ENCODE data around the gene BDP1. TPM values are rescaled to one million over a fixed set of nuclear protein-coding genes. Genes with fewer than 3 reads are reported as not detected.
A peak's percentile ranks its signal among the peaks of the same experiment; 100 is the strongest.
"Not testable (repeated sequence)": the region's sequence is repeated elsewhere in the genome, so short reads cannot be mapped to it uniquely, and the experiment has no call there.

BDP1 gene
- total and polyA plus RNA-seq, 12 donors: 5.3 to 19.8 (median 17.1) TPM

DNA sequence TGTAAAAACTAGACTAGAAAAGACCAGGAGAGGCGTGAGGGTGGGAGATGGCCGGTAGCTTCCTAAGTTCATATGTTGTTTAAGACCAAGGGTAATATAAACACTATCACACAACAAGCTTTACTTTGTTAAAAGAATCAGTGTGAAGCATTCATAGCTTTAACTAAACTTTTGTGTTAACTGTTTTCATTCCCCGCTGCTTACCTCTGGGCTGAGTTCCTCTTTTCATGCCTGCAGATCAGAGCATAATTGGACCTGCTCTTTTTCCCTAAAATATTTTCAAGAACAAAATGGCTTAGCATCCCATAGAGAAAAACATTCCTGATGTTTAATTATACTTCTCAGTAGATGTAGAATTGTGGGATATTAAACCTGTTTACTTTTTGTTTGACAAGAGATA is 23.0 kb upstream of the BDP1 start:
- 80 to 85% methylated on average over 3 of the region's 3 CpGs for WGBS, 2 donors
- H3K4me3 ChIP-seq; H3K27ac ChIP-seq; ATAC-seq; H3K4me1 ChIP-seq; DNase-seq; H3K36me3 ChIP-seq; H3K27me3 ChIP-seq; H3K9me3 ChIP-seq; intact Hi-C loops (cut with DNase I): not testable (repeated sequence)

DNA sequence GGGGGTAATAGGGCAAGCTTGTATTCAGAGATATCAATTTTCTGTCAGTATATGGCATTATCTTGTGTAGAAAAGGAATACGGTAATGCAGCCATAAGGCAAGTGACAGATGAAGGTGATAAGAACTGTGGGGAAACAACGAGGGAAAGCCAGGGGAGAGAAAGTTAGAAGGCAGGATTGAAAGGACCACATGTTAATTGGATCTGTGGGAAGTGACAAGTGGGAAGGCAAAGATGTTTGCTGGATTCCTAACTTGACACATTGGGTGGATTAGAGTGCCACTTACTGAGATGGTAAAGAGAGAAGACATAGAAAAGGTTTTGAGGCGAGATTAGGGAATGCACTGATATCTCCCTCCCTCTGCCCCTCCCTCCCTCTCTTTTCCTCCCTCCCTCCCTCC is 20.6 kb upstream of the BDP1 start:
- H3K4me3 ChIP-seq; H3K4me1 ChIP-seq; DNase-seq; intact Hi-C loops (cut with DNase I); H3K27ac ChIP-seq; H3K36me3 ChIP-seq; ATAC-seq; H3K9me3 ChIP-seq: not testable (repeated sequence)
- H3K27me3 ChIP-seq: peaks cover 0 to 12% (median 0%) of the 10 kb centered on the region in 7 donors
- 16 to 23% methylated on average over 2 to 3 of the region's 3 CpGs for WGBS, 2 donors

DNA sequence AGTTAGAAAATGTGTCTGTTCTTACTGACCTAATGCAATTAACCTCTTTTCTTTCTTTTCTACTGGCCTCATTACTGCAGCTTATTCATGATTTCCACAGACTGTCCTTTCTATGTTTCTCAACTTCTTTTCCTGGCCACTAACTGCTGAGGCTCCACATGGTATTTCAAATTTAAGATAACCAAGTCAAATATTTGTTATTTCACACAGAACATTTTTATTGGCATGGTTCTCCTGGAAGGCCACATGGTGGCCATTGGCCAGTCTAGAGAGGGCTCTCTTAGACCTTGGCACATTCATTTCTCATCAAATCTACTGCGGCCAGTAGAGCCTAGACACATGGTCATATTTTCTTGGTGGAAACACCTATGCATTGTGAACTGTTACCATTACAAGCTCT is 13.9 kb upstream of the BDP1 start:
- WGBS, 2 donors: 91 to 100% methylated on average over 1 of the region's 1 CpG

DNA sequence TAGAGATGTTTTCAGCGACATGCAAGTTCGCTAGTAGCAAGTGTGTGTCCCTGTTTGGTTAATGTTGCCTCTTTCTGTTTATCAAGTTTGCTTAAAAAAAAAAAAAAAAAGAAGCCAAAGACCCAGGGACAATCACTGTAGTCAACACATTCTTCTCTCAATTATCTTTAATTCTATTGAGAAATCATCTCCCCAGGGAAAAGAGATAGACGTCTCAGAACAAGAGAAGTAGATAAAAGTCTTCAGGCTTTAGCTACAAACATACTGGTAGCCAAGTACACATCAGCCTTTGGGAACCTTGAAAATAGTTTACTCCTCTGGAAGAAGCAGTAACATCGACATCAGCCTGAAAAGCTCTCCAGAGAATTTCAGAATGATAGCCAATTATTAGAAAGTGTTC is 11.6 kb upstream of the BDP1 start:
- H3K9me3 ChIP-seq; H3K4me1 ChIP-seq; H3K27ac ChIP-seq; H3K36me3 ChIP-seq; intact Hi-C loops (cut with DNase I); H3K4me3 ChIP-seq; DNase-seq; ATAC-seq: not testable (repeated sequence)
- peaks cover 0 to 53% (median 32%) of the 10 kb centered on the region in 7 donors for H3K27me3 ChIP-seq
- 63 to 66% methylated on average over 4 of the region's 4 CpGs for WGBS, 2 donors

More for the DNA sequence above, 13.9 kb upstream of the BDP1 start:
- ATAC-seq; intact Hi-C loops (cut with DNase I); H3K36me3 ChIP-seq; H3K4me3 ChIP-seq; DNase-seq; H3K27ac ChIP-seq; H3K9me3 ChIP-seq; H3K4me1 ChIP-seq: not testable (repeated sequence)
- H3K27me3 ChIP-seq: peaks cover 0 to 37% (median 31%) of the 10 kb centered on the region in 7 donors

DNA sequence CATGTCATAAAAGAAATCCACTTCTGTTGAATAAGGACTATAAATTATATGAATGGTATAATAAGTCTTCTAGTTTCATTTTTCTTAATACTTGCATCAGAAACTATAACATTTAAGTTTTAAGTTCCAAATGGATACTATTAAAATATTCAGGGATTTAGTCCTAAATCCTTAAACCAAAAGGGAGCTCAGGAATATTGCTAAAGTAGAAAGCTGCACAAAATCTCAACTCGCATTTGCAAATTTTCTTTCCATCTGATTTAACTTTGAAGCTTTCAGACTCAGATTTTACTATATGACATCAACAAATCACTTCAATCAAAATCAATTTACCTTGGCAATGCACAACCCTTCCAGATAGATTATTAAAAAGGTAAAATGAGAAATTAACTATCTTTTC is 10.4 kb upstream of the BDP1 start:
- intact Hi-C loops (cut with DNase I); H3K9me3 ChIP-seq; DNase-seq; H3K36me3 ChIP-seq; ATAC-seq; H3K4me1 ChIP-seq; H3K27ac ChIP-seq: not testable (repeated sequence)
- Histone ChIP-seq H3K27me3 (peaks cover 0 to 62% (median 33%) of the 10 kb centered on the region in 7 donors), H3K4me3 (peak overlapping the region in 1 of 10 donors; percentile 26)
- 55 to 69% methylated on average over 1 of the region's 1 CpG for WGBS, 2 donors

DNA sequence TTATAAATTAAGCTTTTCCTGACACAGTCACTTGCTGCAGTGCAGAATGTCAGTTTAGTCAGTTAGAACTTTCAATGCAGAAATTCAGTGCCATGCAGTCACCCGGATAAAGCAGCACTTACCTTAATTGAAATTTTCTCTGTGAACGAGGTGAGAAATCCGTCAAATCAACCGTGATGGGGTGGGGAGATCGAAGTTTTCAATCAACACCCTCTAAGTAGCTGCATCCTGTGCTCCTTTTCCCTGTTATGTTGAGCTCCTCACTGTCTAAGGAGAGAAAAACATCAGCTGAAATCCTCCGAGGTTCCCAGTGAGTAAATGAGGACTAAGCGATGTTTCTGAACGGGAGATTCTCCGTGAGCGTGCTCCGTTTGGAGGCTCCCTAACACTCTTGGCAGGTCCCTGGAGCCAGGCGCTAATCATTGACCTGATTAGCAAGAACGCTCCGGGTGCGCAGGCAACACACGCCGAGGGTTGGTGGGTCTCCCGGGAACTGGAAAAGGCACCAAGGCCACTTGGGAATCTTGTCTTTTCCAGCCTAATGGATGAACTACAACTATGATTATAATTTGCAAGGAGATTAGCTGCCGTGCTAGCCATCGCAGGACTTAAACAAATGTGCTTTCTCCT is 9.8 kb upstream of the BDP1 start:
- ATAC-seq: peak in 5 of 8 donors; percentile 27 to 61 (median 45)
- H3K4me1 ChIP-seq; intact Hi-C loops (cut with DNase I); H3K27ac ChIP-seq; H3K36me3 ChIP-seq; DNase-seq; H3K9me3 ChIP-seq: not testable (repeated sequence)
- 3 to 6% methylated on average over 17 of the region's 20 CpGs for WGBS, 2 donors
- peaks cover 0 to 68% (median 39%) of the 10 kb centered on the region in 7 donors for H3K27me3 ChIP-seq
- H3K4me3 ChIP-seq: peak overlapping the region in 6 of 10 donors; percentile 2 to 26 (median 16)

DNA sequence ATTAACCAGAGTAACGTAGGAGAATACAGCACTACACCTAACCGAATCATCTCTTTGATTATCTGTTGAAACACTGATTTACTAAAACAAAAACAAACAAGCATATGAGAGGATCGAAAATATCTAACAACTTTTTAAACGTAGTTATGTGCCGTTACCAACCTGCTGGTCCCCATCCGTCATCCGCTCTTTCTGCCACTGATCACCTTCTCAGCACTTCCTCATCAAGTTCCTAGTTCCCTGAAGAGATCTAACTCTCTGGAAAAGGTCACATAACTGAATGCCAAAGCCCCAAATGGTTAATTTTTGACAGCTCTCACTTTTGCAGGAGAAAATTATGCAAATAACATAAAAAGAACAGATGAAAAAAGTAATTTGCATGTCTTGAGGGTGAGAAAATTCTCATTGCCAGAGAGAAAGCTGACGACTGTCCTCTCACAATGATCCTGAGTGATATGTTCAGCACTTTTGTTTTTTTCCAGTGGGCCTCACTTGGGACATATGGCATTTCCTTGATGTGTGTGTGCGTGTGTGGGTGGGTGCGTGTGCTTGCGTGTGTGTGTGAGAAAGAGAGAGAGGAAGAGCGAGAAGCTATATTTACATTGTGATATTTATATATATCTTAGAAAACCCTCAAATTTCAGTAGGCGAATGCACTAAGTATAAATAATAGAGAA is 8.8 kb upstream of the BDP1 start:
- ATAC-seq; H3K4me3 ChIP-seq; DNase-seq; intact Hi-C loops (cut with DNase I); H3K27ac ChIP-seq; H3K9me3 ChIP-seq; H3K4me1 ChIP-seq; H3K36me3 ChIP-seq: not testable (repeated sequence)
- peaks cover 0 to 75% (median 41%) of the 10 kb centered on the region in 7 donors for H3K27me3 ChIP-seq
- 56 to 58% methylated on average over 12 of the region's 13 CpGs for WGBS, 2 donors

All from heart right ventricle (tissue), 16 donors.